NCI-H146 (cell line): Measurements from ENCODE around the gene IFT57.
A peak's percentile ranks its signal among the peaks of the same experiment; 100 is the strongest.
"Not testable (repeated sequence)": the region's sequence is repeated elsewhere in the genome, so short reads cannot be mapped to it uniquely, and the experiment has no call there.

Source experiments
- DNase-seq: peaks from one replicate; lab custom pipeline; 2025; lab: John Stamatoyannopoulos, UW

The IFT57 gene

GRCh38 chr3:108221911-108222852 lies at the start of gene IFT57:
IFT57 (minus strand) TSS chr3:108222424; CDS start chr3:108222322, 102 bp downstream.
- peak; percentile 100 for DNase-seq

- no peak for DNase-seq
Measured at GRCh38 chr3:108271626-108272025, 49.4 kb upstream of the IFT57 start.

- DNase-seq = not testable (repeated sequence)
Measured at GRCh38 chr3:108268235-108268634, 46.0 kb upstream of the IFT57 start.

GRCh38 chr3:108264534-108265298 lies 42.5 kb upstream of the IFT57 start:
- peak; percentile 49 for DNase-seq

- DNase-seq = no peak
Measured at GRCh38 chr3:108255131-108255530, 32.9 kb upstream of the IFT57 start.

- no peak for DNase-seq
Measured at GRCh38 chr3:108251844-108252243, 29.6 kb upstream of the IFT57 start.

- DNase-seq = no peak
Measured at GRCh38 chr3:108251265-108251664, 29.0 kb upstream of the IFT57 start.

GRCh38 chr3:108250626-108251025 lies 28.4 kb upstream of the IFT57 start:
- no peak for DNase-seq

GRCh38 chr3:108243243-108243642 lies 21.0 kb upstream of the IFT57 start:
- no peak for DNase-seq

- DNase-seq = no peak
Measured at GRCh38 chr3:108242776-108243175, 20.6 kb upstream of the IFT57 start.

- no peak for DNase-seq
Measured at GRCh38 chr3:108241721-108242120, 19.5 kb upstream of the IFT57 start.

- no peak for DNase-seq
Measured at GRCh38 chr3:108241146-108241545, 18.9 kb upstream of the IFT57 start.

GRCh38 chr3:108239082-108239481 lies 16.9 kb upstream of the IFT57 start:
- DNase-seq = no peak

GRCh38 chr3:108235290-108235689 lies 13.1 kb upstream of the IFT57 start:
- no peak for DNase-seq

GRCh38 chr3:108234387-108234957 lies 12.2 kb upstream of the IFT57 start:
- peak; percentile 63 for DNase-seq

- no peak for DNase-seq
Measured at GRCh38 chr3:108228286-108228685, 6.1 kb upstream of the IFT57 start.

GRCh38 chr3:108227131-108227530 lies 4.9 kb upstream of the IFT57 start:
- no peak for DNase-seq

GRCh38 chr3:108225221-108225620 lies 3.0 kb upstream of the IFT57 start:
- DNase-seq = no peak

- no peak for DNase-seq
Measured at GRCh38 chr3:108223928-108224327, 1.7 kb upstream of the IFT57 start.

GRCh38 chr3:108222853-108223565 lies 785 bp upstream of the IFT57 start:
- peak; percentile 33 for DNase-seq

GRCh38 chr3:108221393-108221792 lies 831 bp downstream of the IFT57 start:
- peak; percentile 27 for DNase-seq

- DNase-seq = peak; percentile 41
Measured at GRCh38 chr3:108219336-108219735, 2.9 kb downstream of the IFT57 start.
